Esophagus (tissue), 2 donors: Measurements from ENCODE around the gene TTLL9. TPM values are rescaled to one million over a fixed set of nuclear protein-coding genes. Genes with fewer than 3 reads are reported as not detected.

Source experiments
- H3K27ac ChIP-seq, 2 donors: one replicate each; pipeline ENCODE4 v1.5.1; 2013; ENCODE audit warnings: low read depth in 2 of 2, mild to moderate bottlenecking in 2 of 2, inconsistent platforms in 1 of 2, low read length in 1 of 2, moderate library complexity in 1 of 2
- H3K27me3 ChIP-seq, 2 donors: one replicate each; pipeline ENCODE4 v1.6.1; 2013; ENCODE audit warnings: low read length in 2 of 2, control low read depth in 1 of 2, mild to moderate bottlenecking in 1 of 2; ENCODE audit not compliant: insufficient read depth in 2 of 2, control insufficient read depth in 1 of 2
- H3K36me3 ChIP-seq, 2 donors: one replicate each; pipeline ENCODE4 v1.6.1; 2013; ENCODE audit warnings: low read length in 1 of 2; ENCODE audit not compliant: control insufficient read depth in 2 of 2, insufficient read depth in 2 of 2
- H3K4me1 ChIP-seq, 2 donors: one replicate each; pipeline ENCODE4 v1.6.1; 2013; ENCODE audit warnings: low read length in 1 of 2; ENCODE audit not compliant: control insufficient read depth in 2 of 2, insufficient read depth in 2 of 2
- H3K4me3 ChIP-seq, 2 donors: one replicate each; pipeline ENCODE4 v1.5.1; 2013; ENCODE audit warnings: low read length in 2 of 2, mild to moderate bottlenecking in 2 of 2, low read depth in 1 of 2, moderate library complexity in 1 of 2
- H3K9me3 ChIP-seq, 2 donors: one replicate each; pipeline ENCODE4 v1.6.1; 2013; ENCODE audit warnings: mild to moderate bottlenecking in 2 of 2, low read depth in 1 of 2, low read length in 1 of 2, moderate library complexity in 1 of 2; ENCODE audit not compliant: control insufficient read depth in 2 of 2, insufficient read depth in 1 of 2
- WGBS, 2 donors: extraction: QIAGEN DNeasy Blood & Tissue Kit; methylation state at CpG; one replicate each; pipeline ENCODE4 v1.1.7; 2013; 5-methylcytosine and 5-hydroxymethylcytosine counted together
- polyA plus RNA-seq, 2 donors: library from polyadenylated mRNA; stranded (reverse); fragments of 200-250 nt; gene quantifications; one replicate each; pipeline ENCODE4 v1.2.3, GENCODE V29; 2013
- donor health status: healthy with polysubstance abuse.
- donor health status: Bipolar disorder and iron deficiency.

TTLL9 gene
- polyA plus RNA-seq, 2 donors: 0.12 to 0.14 TPM

DNA sequence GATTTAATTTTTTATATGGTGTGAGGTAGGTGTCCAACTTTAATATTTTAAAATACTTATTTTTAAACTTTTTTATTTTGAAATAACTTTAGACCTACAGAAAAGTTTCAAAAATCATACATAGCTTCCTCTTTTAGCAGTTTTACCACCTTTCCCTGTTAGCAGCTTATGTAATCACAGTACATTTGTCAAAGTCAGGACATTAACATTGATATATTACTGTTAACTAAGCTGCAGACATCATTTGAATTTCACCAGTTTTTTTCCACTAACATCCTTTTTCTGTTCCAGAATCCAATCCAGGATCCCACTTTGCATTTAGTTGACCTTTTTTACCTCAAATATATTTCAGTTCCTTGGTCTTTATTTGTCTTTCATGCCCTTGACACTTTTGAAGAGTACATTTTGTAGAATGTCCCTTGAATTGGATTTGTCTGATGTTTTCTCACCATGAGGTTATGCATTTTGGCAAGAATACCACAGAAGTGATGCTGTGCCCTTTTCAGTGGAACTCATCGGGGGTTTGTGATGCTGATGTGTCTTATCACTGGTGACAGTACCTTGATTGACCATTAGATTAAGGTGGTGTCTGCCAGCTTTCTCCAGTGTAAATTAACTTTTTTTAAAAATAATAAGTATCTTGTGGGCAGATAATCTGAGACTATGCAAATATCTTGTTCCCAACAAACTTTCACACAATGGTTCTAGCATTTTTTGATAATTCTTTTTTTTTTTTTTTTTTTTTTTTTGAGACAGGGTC, 33.4 kb downstream of the TTLL9 start:
- no peaks in the 10 kb centered on the region for H3K27me3 ChIP-seq
- H3K4me3 ChIP-seq: no peak overlapping the region
- H3K36me3 ChIP-seq: no peaks in the 10 kb centered on the region
- WGBS, 2 donors: 52 to 63% methylated on average over 1 of the region's 1 CpG
- no peak overlapping the region for H3K27ac ChIP-seq
- peaks cover 0 to 2% of the 10 kb centered on the region in 2 donors for H3K4me1 ChIP-seq
- H3K9me3 ChIP-seq: no peaks in the 10 kb centered on the region

DNA sequence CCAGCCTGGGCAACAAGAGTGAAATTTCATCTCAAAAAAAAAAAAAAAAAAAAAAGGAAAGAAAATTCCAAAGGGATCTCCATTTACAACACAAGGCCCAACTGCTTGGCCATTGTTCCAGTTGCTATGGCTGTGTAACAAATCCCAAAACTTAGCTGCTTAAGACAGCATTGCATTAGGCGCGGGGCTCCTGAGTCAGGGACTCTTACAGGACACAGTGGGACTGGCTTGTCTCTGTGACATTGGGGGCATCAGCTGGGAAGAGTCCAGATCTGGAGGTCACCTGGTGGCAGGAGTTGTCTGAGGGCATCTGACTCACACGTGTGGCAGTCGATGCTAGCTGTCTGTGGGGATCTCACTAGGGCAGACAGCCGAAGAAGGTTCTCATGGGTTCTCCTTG, 35.6 kb downstream of the TTLL9 start:
- Histone ChIP-seq H3K4me3 (no peak overlapping the region), H3K9me3 (no peaks in the 10 kb centered on the region), H3K27ac (no peak overlapping the region), H3K4me1 (peaks cover 0 to 2% of the 10 kb centered on the region in 2 donors), H3K27me3 (no peaks in the 10 kb centered on the region), H3K36me3 (no peaks in the 10 kb centered on the region)
- 71 to 83% methylated on average over 5 of the region's 5 CpGs for WGBS, 2 donors

DNA sequence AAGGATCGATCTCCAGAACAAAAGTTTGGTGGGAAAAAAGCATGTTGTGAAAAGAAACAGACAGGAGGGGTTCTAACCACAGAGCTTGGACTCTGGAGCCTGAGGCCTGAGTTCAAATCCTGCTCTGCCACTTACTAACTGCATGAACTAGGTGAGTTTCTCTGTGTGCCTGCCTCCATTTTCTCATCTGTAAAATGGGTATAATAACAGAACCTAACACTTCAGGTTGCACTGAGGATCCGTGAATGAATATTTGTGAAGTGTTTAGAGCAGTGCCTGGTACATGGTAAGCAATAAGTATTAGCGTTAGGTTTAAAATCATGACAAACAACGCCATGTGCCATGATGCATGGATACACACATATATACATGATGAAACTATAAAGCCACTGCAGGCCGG, 36.6 kb downstream of the TTLL9 start:
- no peaks in the 10 kb centered on the region for H3K9me3 ChIP-seq
- H3K4me1 ChIP-seq: peaks cover 2% of the 10 kb centered on the region in 2 donors
- WGBS, 2 donors: 91 to 92% methylated on average over 5 of the region's 5 CpGs
- no peaks in the 10 kb centered on the region for H3K27me3 ChIP-seq
- no peak overlapping the region for H3K27ac ChIP-seq
- no peaks in the 10 kb centered on the region for H3K36me3 ChIP-seq
- H3K4me3 ChIP-seq: no peak overlapping the region

DNA sequence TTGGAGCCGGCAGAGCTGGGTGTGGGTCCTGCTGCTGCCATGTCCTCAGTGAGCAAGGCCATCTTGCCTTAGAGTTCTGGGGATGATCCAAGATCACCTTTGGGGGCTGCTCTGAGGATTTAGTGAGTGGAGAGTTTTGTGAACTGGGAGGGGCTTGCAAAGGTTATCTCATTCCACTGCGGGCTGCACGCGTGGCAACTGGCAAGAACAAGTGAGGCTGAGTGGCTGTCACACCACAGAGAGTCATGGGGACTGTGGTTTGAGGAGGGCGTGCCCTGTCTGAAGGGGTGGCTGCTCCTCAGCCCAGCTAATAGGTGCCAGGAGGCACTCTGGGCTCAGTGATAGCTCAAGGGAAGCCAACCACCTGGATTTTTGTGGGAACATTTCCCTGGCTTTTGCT, 37.6 kb downstream of the TTLL9 start:
- Histone ChIP-seq H3K27me3 (no peaks in the 10 kb centered on the region), H3K36me3 (no peaks in the 10 kb centered on the region), H3K4me1 (peaks cover 2 to 5% of the 10 kb centered on the region in 2 donors), H3K9me3 (no peaks in the 10 kb centered on the region), H3K4me3 (no peak overlapping the region), H3K27ac (no peak overlapping the region)
- WGBS, 2 donors: 66 to 72% methylated on average over 5 of the region's 5 CpGs

- H3K27ac ChIP-seq: no peak overlapping the region
- WGBS, 2 donors: 68 to 72% methylated on average over 11 of the region's 11 CpGs
- H3K9me3 ChIP-seq: no peaks in the 10 kb centered on the region
- peaks cover 2 to 5% of the 10 kb centered on the region in 2 donors for H3K4me1 ChIP-seq
- H3K36me3 ChIP-seq: no peaks in the 10 kb centered on the region
- no peaks in the 10 kb centered on the region for H3K27me3 ChIP-seq
- no peak overlapping the region for H3K4me3 ChIP-seq
These were observed 38.0 kb downstream of the TTLL9 start for GRCh38 chr20:31908424-31908823.

DNA sequence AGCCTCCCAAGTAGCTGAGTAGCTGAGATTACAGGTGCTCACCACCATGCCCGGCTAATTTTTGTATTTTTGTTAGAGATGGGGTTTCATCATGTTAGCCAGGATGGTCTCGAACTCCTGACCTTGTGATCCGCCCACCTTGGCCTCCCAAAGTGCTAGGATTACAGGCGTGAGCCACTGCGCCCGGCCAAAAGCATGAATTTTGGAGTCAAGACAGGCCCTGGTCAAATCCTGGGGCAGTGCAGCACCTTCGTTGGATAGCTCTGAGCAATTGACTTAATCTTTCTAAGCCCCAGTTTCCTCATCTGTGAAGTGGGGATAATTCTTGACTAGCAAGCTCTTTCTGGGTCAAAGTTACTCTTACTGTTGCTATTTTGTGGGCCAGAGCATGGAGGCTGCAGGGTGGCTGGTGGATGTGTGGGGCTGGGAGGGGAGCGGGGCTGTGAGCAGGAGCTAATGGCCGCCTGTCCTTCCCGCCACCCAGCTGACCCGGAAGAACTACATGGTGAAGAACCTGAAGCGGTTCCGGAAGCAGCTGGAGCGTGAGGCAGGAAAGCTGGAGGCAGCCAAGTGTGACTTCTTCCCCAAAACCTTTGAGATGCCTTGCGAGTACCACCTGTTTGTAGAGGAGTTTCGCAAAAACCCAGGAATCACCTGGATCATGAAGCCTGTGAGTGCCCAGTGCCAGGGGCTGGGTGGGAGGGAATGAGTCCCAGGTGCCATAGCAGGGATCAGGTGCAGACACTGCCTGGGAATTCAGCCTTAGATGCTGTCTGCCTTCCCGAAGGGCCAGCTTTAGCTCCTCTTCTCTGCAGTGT, 39.0 kb downstream of the TTLL9 start:
- Histone ChIP-seq H3K36me3 (no peaks in the 10 kb centered on the region), H3K4me3 (no peak overlapping the region), H3K4me1 (peaks cover 2 to 5% of the 10 kb centered on the region in 2 donors), H3K9me3 (no peaks in the 10 kb centered on the region), H3K27me3 (no peaks in the 10 kb centered on the region), H3K27ac (no peak overlapping the region)
- 87 to 89% methylated on average over 17 of the region's 17 CpGs for WGBS, 2 donors

GRCh38 chr20:31910071-31910803, 39.8 kb downstream of the TTLL9 start:
- Histone ChIP-seq H3K36me3 (no peaks in the 10 kb centered on the region), H3K4me1 (peaks cover 2 to 5% of the 10 kb centered on the region in 2 donors), H3K27ac (no peak overlapping the region), H3K4me3 (no peak overlapping the region), H3K27me3 (no peaks in the 10 kb centered on the region), H3K9me3 (no peaks in the 10 kb centered on the region)
- WGBS, 2 donors: 79 to 82% methylated on average over 4 of the region's 4 CpGs

- Histone ChIP-seq H3K27me3 (no peaks in the 10 kb centered on the region), H3K4me3 (no peak overlapping the region), H3K27ac (no peak overlapping the region), H3K36me3 (no peaks in the 10 kb centered on the region), H3K4me1 (peaks cover 0 to 5% of the 10 kb centered on the region in 2 donors), H3K9me3 (no peaks in the 10 kb centered on the region)
- WGBS, 2 donors: 79 to 81% methylated on average over 15 of the region's 15 CpGs
These were observed 43.2 kb downstream of the TTLL9 start for GRCh38 chr20:31913431-31914157.

DNA sequence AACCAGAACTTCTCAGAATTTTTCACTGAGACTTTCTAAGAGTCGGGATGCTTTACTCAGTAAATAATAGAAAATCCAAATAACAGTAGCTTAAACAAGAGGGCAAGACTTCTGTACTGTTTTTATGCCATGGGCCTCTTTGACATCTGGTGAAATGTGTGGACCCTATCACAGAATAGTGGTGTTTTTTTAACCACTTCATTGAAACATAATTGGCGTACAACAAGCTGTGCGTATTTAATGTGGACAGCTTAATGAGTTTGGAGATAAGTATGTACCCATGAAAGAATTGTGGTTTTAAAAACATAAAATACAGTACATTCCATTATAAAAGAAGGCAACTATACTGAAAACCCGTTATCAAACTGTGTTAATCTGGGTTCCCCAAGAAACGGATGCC, 43.7 kb downstream of the TTLL9 start:
- H3K27me3 ChIP-seq: no peaks in the 10 kb centered on the region
- WGBS, 2 donors: 78 to 82% methylated on average over 5 of the region's 5 CpGs
- H3K36me3 ChIP-seq: no peaks in the 10 kb centered on the region
- H3K4me1 ChIP-seq: peaks cover 0 to 10% of the 10 kb centered on the region in 2 donors
- peak overlapping the region in 1 of 2 donors; percentile 50 for H3K27ac ChIP-seq
- H3K9me3 ChIP-seq: no peaks in the 10 kb centered on the region
- no peak overlapping the region for H3K4me3 ChIP-seq
